PC-9 (cell line): ENCODE results near the gene TMC8. TPM values are rescaled to one million over a fixed set of nuclear protein-coding genes. Genes with fewer than 3 reads are reported as not detected.

Experiments used
- BruUV-seq: library from RNA; stranded (reverse); fragments of 400-500 nt; replicated peaks from 2 replicates; lab custom pipeline; 2021; lab: Mats Ljungman, UMichigan
- CTCF ChIA-PET: fragments of 300-600 bp; sonication (Branson Sonifier 250); formaldehyde crosslinking; loops from one replicate; lab custom pipeline; 2022; ENCODE audit warnings: antibody characterized with exemption; lab: Charles Lee
- POLR2A ChIA-PET: fragments of 300-600 bp; sonication (Branson Sonifier 250); formaldehyde crosslinking; loops from one replicate; lab custom pipeline; 2022; ENCODE audit warnings: antibody characterized with exemption; ENCODE audit not compliant: unreplicated experiment; lab: Charles Lee
- DNase-seq, 2 experiments: peaks; one replicate each; pipeline versions ENCODE4 v3.0.0 to v3.0.0-alpha.2; 2015 to 2022; ENCODE audit warnings: mixed read lengths in 1 of 2
- H2AFZ ChIP-seq: fragments of 200-600 bp; sonication (generic); 2 replicates; pipeline ENCODE4 v1.8.1; 2017; ENCODE audit warnings: antibody characterized with exemption
- H3F3A ChIP-seq: fragments of 200-600 bp; sonication (generic); 2 replicates; pipeline ENCODE4 v1.8.1; 2017; ENCODE audit warnings: antibody characterized with exemption, mild to moderate bottlenecking, low read depth; ENCODE audit not compliant: insufficient read depth
- H3K27ac ChIP-seq: fragments of 200-600 bp; sonication (generic); 2 replicates; pipeline ENCODE4 v1.6.1; 2016; ENCODE audit warnings: mixed run types
- H3K27me3 ChIP-seq: fragments of 200-600 bp; sonication (generic); 2 replicates; pipeline ENCODE4 v1.6.1; 2016; ENCODE audit warnings: low read depth, mixed run types; ENCODE audit not compliant: insufficient read depth
- H3K36me3 ChIP-seq: fragments of 200-600 bp; sonication (generic); 2 replicates; pipeline ENCODE4 v1.6.1; 2016; ENCODE audit warnings: low read depth, mixed run types
- H3K4me1 ChIP-seq: fragments of 200-600 bp; sonication (generic); replicated peaks from 2 replicates; pipeline ENCODE4 v1.6.1; 2016; ENCODE audit warnings: mixed run types; ENCODE audit not compliant: insufficient read depth
- H3K4me2 ChIP-seq: fragments of 200-600 bp; sonication (generic); 2 replicates; pipeline ENCODE4 v1.6.1; 2017; ENCODE audit warnings: mixed run types
- H3K4me3 ChIP-seq: fragments of 200-600 bp; sonication (generic); 2 replicates; pipeline ENCODE4 v1.6.1; 2016; ENCODE audit warnings: mixed run types
- H3K79me2 ChIP-seq: fragments of 200-600 bp; sonication (generic); 2 replicates; pipeline ENCODE4 v1.6.1; 2017; ENCODE audit warnings: low read depth, mixed run types
- H3K9me2 ChIP-seq: fragments of 200-600 bp; sonication (generic); 2 replicates; pipeline ENCODE4 v1.8.1; 2017; ENCODE audit warnings: mild to moderate bottlenecking; ENCODE audit not compliant: insufficient read depth
- H3K9me3 ChIP-seq: fragments of 200-600 bp; sonication (generic); 2 replicates; pipeline ENCODE4 v1.8.1; 2016; ENCODE audit warnings: low read depth; ENCODE audit not compliant: insufficient read depth
- H4K20me1 ChIP-seq: fragments of 200-600 bp; sonication (generic); 2 replicates; pipeline ENCODE4 v1.8.1; 2017; ENCODE audit not compliant: insufficient read depth
- CTCF ChIP-seq: fragments of 200-600 bp; sonication (generic); conservative IDR thresholded peaks from 2 replicates; pipeline ENCODE4 v1.6.1; 2017; ENCODE audit warnings: mixed run types, antibody characterized with exemption, mild to moderate bottlenecking, moderate library complexity
- EZH2 ChIP-seq: fragments of 200-600 bp; sonication (generic); IDR thresholded peaks from 2 replicates; pipeline ENCODE4 v1.8.0; 2017; ENCODE audit warnings: antibody characterized with exemption, low read depth
- intact Hi-C: fragments of 100-400 bp; cut with micrococcal nuclease; formaldehyde crosslinking; loops from one replicate; pipeline ENCODE4 v1.10.0; 2022; ENCODE audit not compliant: unreplicated experiment
- total RNA-seq: library from RNA; stranded (reverse); gene quantifications from 2 replicates; pipeline ENCODE4 v1.2.3, GENCODE V29; 2021

Gene TMC8
- total RNA-seq, 1 experiment from 2014 or later: 1.9 TPM

DNA sequence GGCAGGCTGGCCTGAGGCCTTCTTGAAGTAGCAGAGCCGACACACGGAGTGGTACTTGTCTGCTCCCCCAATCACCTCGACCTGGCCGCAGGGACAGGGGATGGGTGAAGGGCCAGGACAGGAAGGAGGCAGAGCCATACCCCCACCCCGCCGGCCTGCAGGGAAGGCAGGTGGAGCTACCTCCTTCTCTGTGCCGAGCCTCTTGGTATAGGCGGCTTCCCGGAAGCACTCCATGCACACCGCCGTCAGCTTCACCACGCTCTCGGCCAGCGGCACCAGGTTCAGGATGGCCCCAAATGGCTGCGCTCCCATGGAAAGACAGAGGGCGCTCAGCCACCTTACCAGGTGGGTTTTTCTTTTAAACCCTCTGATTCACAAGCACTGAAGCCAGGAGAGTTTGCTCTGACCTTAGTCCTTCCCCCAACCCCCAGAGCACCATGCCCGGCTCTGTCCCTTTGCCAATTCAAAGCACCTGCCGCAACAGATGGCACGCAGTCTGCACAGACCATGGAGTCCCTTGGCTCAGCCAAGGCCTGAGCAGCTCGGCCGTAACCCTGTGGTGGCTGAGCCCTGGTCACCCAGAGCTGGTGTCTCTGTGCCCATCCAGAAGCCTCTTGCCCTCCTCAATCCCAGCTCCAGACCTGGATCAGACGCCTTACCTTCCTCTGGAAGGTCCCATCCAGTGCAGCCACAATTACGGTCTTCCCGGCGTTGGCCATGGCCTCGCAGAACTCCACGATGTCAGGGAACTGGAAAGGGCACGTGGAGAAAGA, 44.5 kb downstream of the TMC8 start:
- BruUV-seq: no TSS peak
- intact Hi-C loops: loop anchor here (1.0 to 2.0 kb wide), 3 partner anchors 47 to 76 kb away; partner anchors contain the start of gene TMC6

DNA sequence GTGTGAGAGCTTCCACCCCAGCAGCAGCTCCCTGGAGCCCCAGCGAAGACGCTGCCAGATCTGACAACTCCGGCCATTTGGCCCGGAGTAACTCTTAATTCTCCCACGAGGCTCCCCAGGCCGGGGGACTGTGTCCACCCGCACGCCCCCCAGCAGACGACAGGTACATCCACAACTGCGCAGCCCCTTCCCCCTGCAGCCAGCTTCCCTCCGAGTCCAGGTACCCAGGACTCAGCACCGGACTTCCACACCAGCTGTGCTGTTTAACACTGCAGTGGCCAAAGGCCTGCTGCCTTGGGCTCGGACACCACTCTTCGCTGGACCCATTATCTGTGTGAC, 45.0 kb downstream of the TMC8 start:
- Histone ChIP-seq H3K9me2 (no peaks in the 10 kb centered on the region), H2AFZ (no peak overlapping the region), H3K79me2 (no peaks in the 10 kb centered on the region), H3K27me3 (no peaks in the 10 kb centered on the region), H4K20me1 (no peaks in the 10 kb centered on the region), H3K36me3 (no peaks in the 10 kb centered on the region), H3K4me3 (no peak overlapping the region), H3F3A (peaks cover 19% of the 10 kb centered on the region; the same call in 1 of the 2 replicates), H3K4me2 (no peak overlapping the region), H3K4me1 (0 out of 2 replicates have a peak, but pooled peaks cover 4% of the 10 kb centered on the region), H3K9me3 (no peaks in the 10 kb centered on the region), H3K27ac (no peak overlapping the region)
- intact Hi-C loops: loop anchor here (2.0 kb wide), 2 partner anchors 63 to 75 kb away; no protein-coding TSS in a partner anchor
- POLR2A ChIA-PET: interaction anchor here (0.5 to 0.7 kb wide), 3 partner anchors 77 to 857 kb away, joined by 3 to 4 read pairs (median 3); a partner anchor contains a TSS
- CTCF ChIA-PET: interaction anchor here (1.2 to 1.8 kb wide), 3 partner anchors 12 to 76 kb away, joined by 3 to 17 read pairs (median 15); partner anchors contain the start of genes AFMID and TK1
- TF ChIP-seq EZH2 (no peak), CTCF (no peak)
- BruUV-seq: no TSS peak
- DNase-seq: no peak

More for the DNA sequence above, 44.5 kb downstream of the TMC8 start:
- Histone ChIP-seq H2AFZ (no peak overlapping the region), H3K4me2 (no peak overlapping the region), H3K36me3 (no peaks in the 10 kb centered on the region), H3K4me1 (0 out of 2 replicates have a peak, but pooled peaks cover 4% of the 10 kb centered on the region), H3K27me3 (no peaks in the 10 kb centered on the region), H3K9me2 (no peaks in the 10 kb centered on the region), H3K9me3 (no peaks in the 10 kb centered on the region), H3K79me2 (0 out of 2 replicates have a peak, but pooled peaks cover 1% of the 10 kb centered on the region), H3F3A (peaks cover 17% of the 10 kb centered on the region; the same call in 1 of the 2 replicates), H4K20me1 (no peaks in the 10 kb centered on the region), H3K4me3 (no peak overlapping the region), H3K27ac (no peak overlapping the region)
- no peak for DNase-seq
- ChIA-PET CTCF (interaction anchor here (0.6 to 1.8 kb wide), 8 partner anchors 12 to 234 kb away, joined by 3 to 17 read pairs (median 6); partner anchors contain the start of genes AFMID, TK1 and TMEM235), POLR2A (interaction anchor here (0.5 to 1.1 kb wide), 7 partner anchors 12 to 854 kb away, joined by 3 to 12 read pairs (median 6); partner anchors contain the start of genes AFMID and TK1)
- TF ChIP-seq CTCF (no peak), EZH2 (no peak)

DNA sequence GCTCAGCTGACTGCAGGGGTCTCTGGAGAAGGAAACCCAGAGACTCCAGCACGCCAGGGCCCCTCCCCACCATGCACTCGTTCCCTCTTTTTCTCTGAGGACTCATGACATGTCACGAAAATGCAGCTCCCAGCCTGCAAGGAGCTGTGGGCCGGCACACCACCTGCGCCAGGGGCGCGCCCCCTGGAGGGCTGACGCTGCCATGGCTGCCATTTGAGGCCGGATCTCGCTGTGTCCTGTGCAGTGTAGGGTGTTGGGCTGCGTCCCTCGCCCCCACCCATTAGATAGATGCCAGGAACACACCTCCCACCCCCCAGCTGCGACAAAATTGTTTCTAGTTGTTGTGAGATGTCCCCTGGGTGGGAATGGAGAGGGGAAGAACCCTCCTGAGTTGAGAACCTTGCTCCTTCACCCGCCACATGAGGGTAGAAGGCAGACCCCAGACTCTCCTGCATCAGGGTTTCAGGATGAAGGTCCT, 46.0 kb downstream of the TMC8 start:
- CTCF ChIA-PET: interaction anchor here (1.4 kb wide), 1 partner anchor 10 kb away, joined by 13 read pairs; the partner anchor contains the start of gene TK1
- TF ChIP-seq EZH2 (no peak), CTCF (peak; percentile 50)
- POLR2A ChIA-PET: interaction anchor here (0.6 to 0.8 kb wide), 7 partner anchors 10 to 858 kb away, joined by 3 to 37 read pairs (median 4); partner anchors contain the start of genes TK1 and TMC8
- Histone ChIP-seq H3K79me2 (no peaks in the 10 kb centered on the region), H3K4me2 (no peak overlapping the region), H2AFZ (no peak overlapping the region), H3K4me3 (no peak overlapping the region), H4K20me1 (no peaks in the 10 kb centered on the region), H3K4me1 (0 out of 2 replicates have a peak, but pooled peaks cover 4% of the 10 kb centered on the region), H3K27me3 (no peaks in the 10 kb centered on the region), H3K9me3 (no peaks in the 10 kb centered on the region), H3F3A (peaks cover 15% of the 10 kb centered on the region; the same call in 1 of the 2 replicates), H3K36me3 (no peaks in the 10 kb centered on the region), H3K9me2 (no peaks in the 10 kb centered on the region), H3K27ac (no peak overlapping the region)
- intact Hi-C loops: no loop called here
- BruUV-seq: no TSS peak
- no peak for DNase-seq
